Hematopoietic multipotent progenitor cell (in vitro differentiated cells): ENCODE measurements around the gene TNFSF4. TPM values are rescaled to one million over a fixed set of nuclear protein-coding genes. Genes with fewer than 3 reads are reported as not detected.

Experiments used
- DNase-seq, 3 donors: peaks; one replicate each; pipeline ENCODE4 v3.0.0-alpha.2; 2011 to 2015; ENCODE audit warnings: low read depth in 2 of 3, low spot score in 2 of 3
- total RNA-seq: library from RNA; depleted of rRNA; stranded (reverse); fragments of >200 nt; gene quantifications from one replicate; pipeline ENCODE4 v1.2.3, GENCODE V29; 2012

Gene TNFSF4
- total RNA-seq, 1 donor, result 19.4 TPM

- DNase-seq, result no peak
Measured at GRCh38 chr1:173212952-173213491, 5.9 kb upstream of the TNFSF4 start.

- DNase-seq, result no peak
Measured at GRCh38 chr1:173210716-173211231, 3.6 kb upstream of the TNFSF4 start.

- no peak for DNase-seq
Measured at GRCh38 chr1:173210283-173210682, 3.2 kb upstream of the TNFSF4 start.

- DNase-seq, result no peak
Measured at GRCh38 chr1:173208868-173209267, 1.7 kb upstream of the TNFSF4 start.

- DNase-seq, result no peak
Measured at GRCh38 chr1:173208146-173208545, 1.0 kb upstream of the TNFSF4 start.

- DNase-seq, result peak in 1 of 3 donors; percentile 46
Measured at GRCh38 chr1:173205146-173206051, 1.7 kb downstream of the TNFSF4 start.

GRCh38 chr1:173204693-173205092 lies 2.4 kb downstream of the TNFSF4 start:
- no peak for DNase-seq

GRCh38 chr1:173202424-173203145 lies 4.5 kb downstream of the TNFSF4 start:
- DNase-seq, result peak in 2 of 3 donors; percentile 51 to 59

GRCh38 chr1:173201969-173202368 lies 5.2 kb downstream of the TNFSF4 start:
- DNase-seq, result peak in 1 of 3 donors; percentile 36

- peak in 1 of 3 donors; percentile 39 for DNase-seq
Measured at GRCh38 chr1:173195596-173196088, 11.5 kb downstream of the TNFSF4 start.

GRCh38 chr1:173193639-173194038 lies 13.5 kb downstream of the TNFSF4 start:
- DNase-seq, result peak in 2 of 3 donors; percentile 70 to 78

- DNase-seq, result no peak
Measured at GRCh38 chr1:173191011-173191705, 16.0 kb downstream of the TNFSF4 start.

- DNase-seq, result peak in 2 of 3 donors; percentile 54 to 65
Measured at GRCh38 chr1:173190101-173190936, 16.8 kb downstream of the TNFSF4 start.

GRCh38 chr1:173187671-173188237 lies 19.4 kb downstream of the TNFSF4 start:
- no peak for DNase-seq

- DNase-seq, result no peak
Measured at GRCh38 chr1:173181791-173182190, 25.3 kb downstream of the TNFSF4 start.

- DNase-seq, result no peak
Measured at GRCh38 chr1:173176246-173176645, 30.9 kb downstream of the TNFSF4 start.

- DNase-seq, result peak in 1 of 3 donors; percentile 87
Measured at GRCh38 chr1:173175514-173176145, 31.5 kb downstream of the TNFSF4 start.

- no peak for DNase-seq
Measured at GRCh38 chr1:173173388-173173787, 33.7 kb downstream of the TNFSF4 start.

GRCh38 chr1:173171152-173171551 lies 36.0 kb downstream of the TNFSF4 start:
- no peak for DNase-seq
